Measurements from ENCODE around the gene CADM2.

The CADM2 gene

DNA sequence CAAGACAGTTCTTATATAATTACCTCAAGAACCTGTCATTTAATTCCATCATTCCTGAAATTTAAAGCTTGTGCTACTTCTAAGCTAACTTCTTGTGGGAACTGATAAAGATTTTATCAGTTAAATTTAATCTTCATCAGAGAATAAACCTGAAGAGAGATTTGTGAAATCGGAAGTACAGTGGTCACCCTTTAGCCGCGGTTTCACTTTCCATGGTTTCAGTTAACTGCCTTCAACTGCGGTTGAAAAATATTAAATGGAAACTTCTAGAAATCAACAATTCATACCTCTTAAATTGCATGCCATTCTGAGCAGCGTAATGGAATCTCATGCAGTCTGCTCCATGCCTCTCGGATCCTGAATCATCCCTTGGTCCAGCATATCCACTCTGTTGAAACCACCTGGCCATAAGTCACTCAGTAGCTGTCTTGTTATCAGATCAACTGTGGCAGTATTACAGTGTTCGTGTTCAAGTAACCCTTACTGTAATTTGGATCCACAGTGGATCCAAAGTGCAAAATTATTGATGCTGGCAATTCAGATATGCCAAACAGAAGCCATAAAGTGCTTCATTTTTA lies 626.1 kb downstream of the CADM2 start:
- Histone ChIP-seq H3K4me1 (ENCODE audit: low read depth, poor library complexity, severe bottlenecking) (peaks cover 7% of the 10 kb centered on the region), H3K4me2 (no peak overlapping the region), H3K79me2 (ENCODE audit: insufficient read depth, low read depth) (no peaks in the 10 kb centered on the region), H3K27ac (no peak overlapping the region), H3K4me3 (IDR thresholded peaks at IDR 0.05; ENCODE audit: insufficient read depth, low read depth, low read length) (no peak overlapping the region), H2AFZ (ENCODE audit: low read depth) (no peak overlapping the region), H3K36me3 (ENCODE audit: insufficient read depth) (no peaks in the 10 kb centered on the region), H3K27me3 (ENCODE audit: insufficient read depth, low read depth) (no peaks in the 10 kb centered on the region), H4K20me1 (ENCODE audit: insufficient read depth) (no peaks in the 10 kb centered on the region), H3K9ac (no peak overlapping the region)
- TF ChIP-seq, protein P1, sequence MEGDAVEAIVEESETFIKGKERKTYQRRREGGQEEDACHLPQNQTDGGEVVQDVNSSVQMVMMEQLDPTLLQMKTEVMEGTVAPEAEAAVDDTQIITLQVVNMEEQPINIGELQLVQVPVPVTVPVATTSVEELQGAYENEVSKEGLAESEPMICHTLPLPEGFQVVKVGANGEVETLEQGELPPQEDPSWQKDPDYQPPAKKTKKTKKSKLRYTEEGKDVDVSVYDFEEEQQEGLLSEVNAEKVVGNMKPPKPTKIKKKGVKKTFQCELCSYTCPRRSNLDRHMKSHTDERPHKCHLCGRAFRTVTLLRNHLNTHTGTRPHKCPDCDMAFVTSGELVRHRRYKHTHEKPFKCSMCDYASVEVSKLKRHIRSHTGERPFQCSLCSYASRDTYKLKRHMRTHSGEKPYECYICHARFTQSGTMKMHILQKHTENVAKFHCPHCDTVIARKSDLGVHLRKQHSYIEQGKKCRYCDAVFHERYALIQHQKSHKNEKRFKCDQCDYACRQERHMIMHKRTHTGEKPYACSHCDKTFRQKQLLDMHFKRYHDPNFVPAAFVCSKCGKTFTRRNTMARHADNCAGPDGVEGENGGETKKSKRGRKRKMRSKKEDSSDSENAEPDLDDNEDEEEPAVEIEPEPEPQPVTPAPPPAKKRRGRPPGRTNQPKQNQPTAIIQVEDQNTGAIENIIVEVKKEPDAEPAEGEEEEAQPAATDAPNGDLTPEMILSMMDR (conservative IDR thresholded peaks at IDR 0.05; ENCODE audit: low read depth, low read length): no peak

DNA sequence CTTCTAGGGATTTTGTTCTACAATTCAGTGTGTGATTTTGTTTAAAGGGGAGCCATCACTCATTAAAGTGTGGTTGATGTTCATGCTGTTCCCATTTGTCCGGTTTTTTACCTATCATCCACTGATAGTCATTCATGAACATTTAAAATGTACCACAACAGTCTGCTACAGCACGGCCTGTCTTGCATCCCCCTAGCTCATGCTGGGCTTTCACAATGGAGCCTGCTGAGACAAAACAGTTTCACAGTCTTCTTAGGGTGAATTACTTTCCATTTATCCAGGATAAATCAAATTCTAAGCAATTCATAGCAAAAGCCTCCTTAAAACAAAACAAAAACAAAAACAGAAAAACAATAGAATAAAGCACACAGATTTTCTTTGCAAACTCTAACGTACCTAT lies 627.2 kb downstream of the CADM2 start:
- Histone ChIP-seq H3K27me3 (ENCODE audit: insufficient read depth, low read depth) (no peaks in the 10 kb centered on the region), H2AFZ (ENCODE audit: low read depth) (no peak overlapping the region), H3K36me3 (ENCODE audit: insufficient read depth) (no peaks in the 10 kb centered on the region), H3K4me3 (IDR thresholded peaks at IDR 0.05; ENCODE audit: insufficient read depth, low read depth, low read length) (no peak overlapping the region), H3K4me1 (ENCODE audit: low read depth, poor library complexity, severe bottlenecking) (peaks cover 7% of the 10 kb centered on the region), H4K20me1 (ENCODE audit: insufficient read depth) (no peaks in the 10 kb centered on the region), H3K27ac (no peak overlapping the region), H3K9ac (no peak overlapping the region), H3K79me2 (ENCODE audit: insufficient read depth, low read depth) (no peaks in the 10 kb centered on the region), H3K4me2 (no peak overlapping the region)
- TF ChIP-seq, protein P1 (conservative IDR thresholded peaks at IDR 0.05; ENCODE audit: low read depth, low read length): no peak

DNA sequence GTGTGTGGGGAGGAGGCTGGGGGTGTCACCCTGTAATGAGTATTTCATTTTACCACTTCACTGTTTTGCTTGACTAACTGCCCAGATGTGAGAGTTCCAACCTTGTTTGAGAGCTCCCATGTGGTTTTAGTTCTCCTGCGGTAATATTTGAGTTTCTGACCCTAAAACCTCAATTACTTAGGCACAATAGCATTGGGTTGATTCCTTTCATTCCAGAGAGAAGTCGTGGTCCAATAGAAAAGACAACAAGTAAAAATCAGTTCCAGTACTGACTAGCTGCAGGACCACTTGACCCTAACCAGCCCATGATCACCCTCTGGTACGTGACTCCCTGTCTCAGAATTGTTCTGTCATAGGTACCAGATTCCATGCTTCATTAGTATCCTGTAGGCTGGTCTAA lies 630.4 kb downstream of the CADM2 start:
- H3K27ac ChIP-seq: no peak overlapping the region
- no peaks in the 10 kb centered on the region for H3K79me2 ChIP-seq (ENCODE audit: insufficient read depth, low read depth)
- no peak overlapping the region for H2AFZ ChIP-seq (ENCODE audit: low read depth)
- no peak overlapping the region for H3K9ac ChIP-seq
- H4K20me1 ChIP-seq (ENCODE audit: insufficient read depth): no peaks in the 10 kb centered on the region
- H3K4me1 ChIP-seq (ENCODE audit: low read depth, poor library complexity, severe bottlenecking): peaks cover 7% of the 10 kb centered on the region
- TF ChIP-seq, protein P1 (conservative IDR thresholded peaks at IDR 0.05; ENCODE audit: low read depth, low read length): no peak
- H3K4me2 ChIP-seq: no peak overlapping the region
- no peak overlapping the region for H3K4me3 ChIP-seq (IDR thresholded peaks at IDR 0.05; ENCODE audit: insufficient read depth, low read depth, low read length)
- H3K36me3 ChIP-seq (ENCODE audit: insufficient read depth): no peaks in the 10 kb centered on the region
- no peaks in the 10 kb centered on the region for H3K27me3 ChIP-seq (ENCODE audit: insufficient read depth, low read depth)

- no peaks in the 10 kb centered on the region for H3K36me3 ChIP-seq (ENCODE audit: insufficient read depth)
- no peak overlapping the region for H3K9ac ChIP-seq
- no peak overlapping the region for H2AFZ ChIP-seq (ENCODE audit: low read depth)
- H4K20me1 ChIP-seq (ENCODE audit: insufficient read depth): no peaks in the 10 kb centered on the region
- H3K27me3 ChIP-seq (ENCODE audit: insufficient read depth, low read depth): no peaks in the 10 kb centered on the region
- no peak overlapping the region for H3K27ac ChIP-seq
- H3K4me2 ChIP-seq: no peak overlapping the region
- no peak overlapping the region for H3K4me3 ChIP-seq (IDR thresholded peaks at IDR 0.05; ENCODE audit: insufficient read depth, low read depth, low read length)
- H3K4me1 ChIP-seq (ENCODE audit: low read depth, poor library complexity, severe bottlenecking): no peaks in the 10 kb centered on the region
- TF ChIP-seq, protein P1 (conservative IDR thresholded peaks at IDR 0.05; ENCODE audit: low read depth, low read length): no peak
- H3K79me2 ChIP-seq (ENCODE audit: insufficient read depth, low read depth): no peaks in the 10 kb centered on the region
Observed at GRCh38 chr3:85591451-85591850, 632.7 kb downstream of the CADM2 start.

Data from KMS-11 (cell line).